Stomach (tissue), 9 donors: ENCODE results near the gene KCNH8. TPM values are rescaled to one million over a fixed set of nuclear protein-coding genes. Genes with fewer than 3 reads are reported as not detected.

Experiments
- DNase-seq, 2 donors: peaks; one replicate each; pipeline versions ENCODE4 v3.0.0 to v3.0.0-alpha.2; 2013 to 2019
- H3K27ac ChIP-seq, 5 donors: fragments of 200-600 bp in 4 of 5; sonication (generic) in 4 of 5; one replicate each; pipeline ENCODE4 v1.5.1; 2013 to 2019; ENCODE audit warnings: mild to moderate bottlenecking in 1 of 5, moderate library complexity in 1 of 5
- H3K27me3 ChIP-seq, 3 donors: fragments of 200-600 bp; sonication (generic); one replicate each; pipeline ENCODE4 v1.5.1; 2017 to 2019; ENCODE audit warnings: mixed run types in 1 of 3
- H3K36me3 ChIP-seq, 4 donors: fragments of 200-600 bp; sonication (generic); 1 replicate in 3 of 4; 2 replicates in 1 of 4; pipeline ENCODE4 v1.5.1; 2016 to 2019
- H3K4me1 ChIP-seq, 4 donors: fragments of 200-600 bp; sonication (generic); one replicate each; pipeline ENCODE4 v1.5.1; 2016 to 2019
- H3K4me3 ChIP-seq, 4 donors: fragments of 200-600 bp; sonication (generic) in 3 of 4; one replicate each; pipeline ENCODE4 v1.5.1; 2016 to 2019; ENCODE audit warnings: mild to moderate bottlenecking in 1 of 4
- H3K9me3 ChIP-seq, 4 donors: fragments of 200-600 bp; sonication (generic); one replicate each; pipeline ENCODE4 v1.5.1; 2016 to 2019
- EP300 ChIP-seq: sonication (generic); formaldehyde crosslinking; IDR thresholded peaks from one replicate; pipeline ENCODE4 v1.6.1; 2017; ENCODE audit warnings: antibody characterized with exemption
- POLR2A ChIP-seq, 4 donors: fragments of 450-650 bp; IDR thresholded peaks; one replicate each; pipeline ENCODE4 v1.6.1; 2016; ENCODE audit warnings: antibody characterized with exemption in 4 of 4, control low read depth in 2 of 4, mild to moderate bottlenecking in 1 of 4, moderate library complexity in 1 of 4
- POLR2AphosphoS5 ChIP-seq, 3 donors: sonication (generic); formaldehyde crosslinking; IDR thresholded peaks; one replicate each; pipeline ENCODE4 v1.6.1; 2016; ENCODE audit warnings: antibody characterized with exemption in 3 of 3
- WGBS, 5 donors: extraction: QIAGEN DNeasy Blood & Tissue Kit in 3 of 5; methylation state at CpG; one replicate each; pipeline versions ENCODE4 v1.1.5 to v1.1.7; 2013 to 2018; 5-methylcytosine and 5-hydroxymethylcytosine counted together
- intact Hi-C: fragments of 100-400 bp; cut with DNase I; formaldehyde crosslinking; loops from one replicate; pipeline ENCODE4 v1.15.1; 2023; ENCODE audit warnings: low total_unique reads
- polyA plus RNA-seq, 3 donors: library from polyadenylated mRNA; stranded (reverse); fragments of 200-250 nt; gene quantifications; one replicate each; pipeline ENCODE4 v1.2.3, GENCODE V29; 2013
- total RNA-seq, 5 donors: library from RNA; depleted of rRNA; stranded (reverse); fragments of >200 nt; gene quantifications; one replicate each; pipeline versions ENCODE4 v1.1.0 to v1.2.3, GENCODE V29; 2014 to 2016
- TF ChIP-seq, protein P1 (sequence below), 7 experiments: fragments of 450-650 bp in 4 of 7; fragments of 200-600 bp in 3 of 7; sonication (generic) in 3 of 7; IDR thresholded peaks; one replicate each; pipeline ENCODE4 v1.5.1; 2016 to 2019; ENCODE audit warnings: antibody characterized with exemption in 7 of 7, control low read depth in 2 of 7, mild to moderate bottlenecking in 1 of 7
- donor health status: healthy with polysubstance abuse.
- donor health status: Bipolar disorder and iron deficiency.
- donor health status: healthy.

The KCNH8 gene
- total and polyA plus RNA-seq, 8 donors, result 0.29 to 5.3 (median 0.89) TPM; not detected in 1

DNA sequence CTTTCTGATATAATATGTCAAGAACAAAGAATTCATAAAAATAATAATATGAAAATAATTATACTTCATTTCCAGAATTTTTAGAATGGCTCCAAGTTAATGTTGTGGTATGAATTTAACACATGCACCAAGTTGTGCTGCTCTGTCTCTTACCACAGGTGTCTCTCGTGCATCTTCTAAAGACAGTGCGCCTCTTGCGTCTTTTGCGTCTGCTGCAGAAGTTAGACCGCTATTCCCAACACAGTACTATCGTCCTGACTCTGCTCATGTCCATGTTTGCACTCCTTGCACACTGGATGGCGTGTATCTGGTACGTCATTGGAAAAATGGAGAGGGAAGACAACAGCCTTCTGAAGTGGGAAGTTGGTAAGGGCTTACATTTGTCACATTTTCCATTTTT, 246.6 kb downstream of the KCNH8 start:
- Histone ChIP-seq H3K9me3 (no peaks in the 10 kb centered on the region), H3K4me1 (no peaks in the 10 kb centered on the region), H3K27me3 (no peaks in the 10 kb centered on the region), H3K36me3 (no peaks in the 10 kb centered on the region), H3K27ac (no peak overlapping the region), H3K4me3 (no peak overlapping the region)
- intact Hi-C loops, result no loop called here
- TF ChIP-seq, protein P1, sequence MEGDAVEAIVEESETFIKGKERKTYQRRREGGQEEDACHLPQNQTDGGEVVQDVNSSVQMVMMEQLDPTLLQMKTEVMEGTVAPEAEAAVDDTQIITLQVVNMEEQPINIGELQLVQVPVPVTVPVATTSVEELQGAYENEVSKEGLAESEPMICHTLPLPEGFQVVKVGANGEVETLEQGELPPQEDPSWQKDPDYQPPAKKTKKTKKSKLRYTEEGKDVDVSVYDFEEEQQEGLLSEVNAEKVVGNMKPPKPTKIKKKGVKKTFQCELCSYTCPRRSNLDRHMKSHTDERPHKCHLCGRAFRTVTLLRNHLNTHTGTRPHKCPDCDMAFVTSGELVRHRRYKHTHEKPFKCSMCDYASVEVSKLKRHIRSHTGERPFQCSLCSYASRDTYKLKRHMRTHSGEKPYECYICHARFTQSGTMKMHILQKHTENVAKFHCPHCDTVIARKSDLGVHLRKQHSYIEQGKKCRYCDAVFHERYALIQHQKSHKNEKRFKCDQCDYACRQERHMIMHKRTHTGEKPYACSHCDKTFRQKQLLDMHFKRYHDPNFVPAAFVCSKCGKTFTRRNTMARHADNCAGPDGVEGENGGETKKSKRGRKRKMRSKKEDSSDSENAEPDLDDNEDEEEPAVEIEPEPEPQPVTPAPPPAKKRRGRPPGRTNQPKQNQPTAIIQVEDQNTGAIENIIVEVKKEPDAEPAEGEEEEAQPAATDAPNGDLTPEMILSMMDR (IDR thresholded peaks at IDR 0.05), result no peak
- TF ChIP-seq EP300, result no peak
- no peak for TF ChIP-seq POLR2AphosphoS5 (IDR thresholded peaks at IDR 0.05)
- no peak for TF ChIP-seq POLR2A (IDR thresholded peaks at IDR 0.05)
- DNase-seq, result no peak
- 91 to 96% (median 94%) methylated on average over 8 of the region's 8 CpGs for WGBS, 5 donors

DNA sequence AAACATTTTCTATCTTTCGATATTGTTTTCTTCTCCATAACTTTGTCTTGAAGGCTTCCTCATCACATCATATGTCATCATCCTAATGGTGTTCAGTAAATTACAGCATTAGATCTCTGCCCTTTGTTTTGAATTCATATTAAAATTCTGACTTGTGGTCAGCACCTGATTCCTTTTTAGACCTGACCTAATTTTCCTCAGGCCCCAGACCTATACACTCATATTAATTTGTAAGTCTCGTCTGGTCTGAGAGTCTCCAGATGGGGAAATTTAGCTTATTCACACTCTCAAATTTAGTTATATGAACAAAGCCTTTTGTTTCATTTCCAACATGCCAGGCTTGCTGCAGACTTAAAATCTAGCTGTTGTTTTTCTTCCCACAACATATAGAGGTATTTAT, 248.4 kb downstream of the KCNH8 start:
- 83 to 95% (median 87%) methylated on average over 2 of the region's 2 CpGs for WGBS, 5 donors
- no peak for TF ChIP-seq EP300
- TF ChIP-seq, protein P1 (IDR thresholded peaks at IDR 0.05), result no peak
- TF ChIP-seq POLR2A (IDR thresholded peaks at IDR 0.05), result no peak
- TF ChIP-seq POLR2AphosphoS5 (IDR thresholded peaks at IDR 0.05), result no peak
- no peak overlapping the region for H3K27ac ChIP-seq
- H3K9me3 ChIP-seq, result no peaks in the 10 kb centered on the region
- intact Hi-C loops, result no loop called here
- H3K36me3 ChIP-seq, result no peaks in the 10 kb centered on the region
- no peaks in the 10 kb centered on the region for H3K27me3 ChIP-seq
- DNase-seq, result peak in 1 of 2 donors; percentile 1
- H3K4me1 ChIP-seq, result no peaks in the 10 kb centered on the region
- H3K4me3 ChIP-seq, result no peak overlapping the region

GRCh38 chr3:19399356-19399755, 251.0 kb downstream of the KCNH8 start:
- no peak overlapping the region for H3K4me3 ChIP-seq
- no peaks in the 10 kb centered on the region for H3K27me3 ChIP-seq
- 80 to 98% (median 89%) methylated on average over 1 of the region's 1 CpG for WGBS, 5 donors
- H3K9me3 ChIP-seq, result no peaks in the 10 kb centered on the region
- no peak overlapping the region for H3K27ac ChIP-seq
- no peak for TF ChIP-seq EP300
- H3K36me3 ChIP-seq, result no peaks in the 10 kb centered on the region
- no peaks in the 10 kb centered on the region for H3K4me1 ChIP-seq
- intact Hi-C loops, result no loop called here
- no peak for DNase-seq

DNA sequence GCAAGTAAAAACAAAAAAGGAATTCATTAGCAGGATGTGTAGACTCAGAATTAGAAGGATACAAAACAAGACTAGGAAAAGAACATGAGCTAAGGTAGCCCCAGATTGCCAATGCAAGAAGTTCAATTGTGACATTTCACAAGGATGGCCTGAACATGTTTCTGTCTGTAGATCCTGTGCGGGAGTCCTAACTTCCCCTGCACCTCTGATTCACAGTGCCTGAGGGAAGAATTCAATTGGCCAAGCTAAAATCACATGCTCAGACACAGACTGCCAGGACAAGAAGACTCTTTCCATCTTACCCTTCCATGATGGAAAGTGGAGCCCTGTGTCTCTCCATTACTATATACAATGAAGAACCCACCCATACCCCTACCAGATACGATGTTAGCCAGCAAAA, 251.5 kb downstream of the KCNH8 start:
- Histone ChIP-seq H3K4me1 (no peaks in the 10 kb centered on the region), H3K27me3 (no peaks in the 10 kb centered on the region), H3K9me3 (no peaks in the 10 kb centered on the region), H3K36me3 (no peaks in the 10 kb centered on the region), H3K4me3 (no peak overlapping the region), H3K27ac (no peak overlapping the region)
- DNase-seq, result no peak
- whole genome bisulfite sequencing, 5 donors, result 88 to 93% (median 91%) methylated on average over 2 of the region's 2 CpGs
- intact Hi-C loops, result no loop called here
- no peak for TF ChIP-seq EP300

DNA sequence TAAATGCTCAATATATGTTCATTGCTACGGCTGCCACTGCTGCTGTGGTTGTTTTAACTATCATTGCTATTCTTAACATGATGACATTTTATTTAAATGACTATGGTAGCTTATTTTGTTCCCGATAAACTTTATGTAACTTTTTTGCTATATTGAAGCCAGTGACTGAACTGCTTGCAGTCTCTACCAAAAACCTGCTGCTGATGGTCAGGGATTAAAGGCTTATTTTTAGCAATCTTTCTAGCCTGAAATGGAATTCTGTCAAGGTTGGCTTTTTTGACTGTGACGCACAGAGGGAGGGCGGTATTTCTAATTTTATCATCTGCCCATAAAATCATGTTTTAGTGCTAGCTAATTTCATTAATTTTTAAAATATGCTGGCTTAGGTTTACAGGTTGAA, 271.8 kb downstream of the KCNH8 start:
- no peak overlapping the region for H3K4me3 ChIP-seq
- TF ChIP-seq POLR2AphosphoS5 (IDR thresholded peaks at IDR 0.05), result no peak
- no peak for TF ChIP-seq EP300
- TF ChIP-seq, protein P1 (IDR thresholded peaks at IDR 0.05), result no peak
- TF ChIP-seq POLR2A (IDR thresholded peaks at IDR 0.05), result no peak
- DNase-seq, result no peak
- H3K9me3 ChIP-seq, result no peaks in the 10 kb centered on the region
- 58 to 82% (median 80%) methylated on average over 4 of the region's 4 CpGs for WGBS, 5 donors
- no peak overlapping the region for H3K27ac ChIP-seq
- H3K27me3 ChIP-seq, result no peaks in the 10 kb centered on the region
- intact Hi-C loops, result no loop called here
- H3K36me3 ChIP-seq, result no peaks in the 10 kb centered on the region
- no peaks in the 10 kb centered on the region for H3K4me1 ChIP-seq
